GM10266 (cell line): Measurements from ENCODE around the gene WDFY2.
"Not testable (repeated sequence)": the region's sequence is repeated elsewhere in the genome, so short reads cannot be mapped to it uniquely, and the experiment has no call there.

Experiments
- DNase-seq: peaks from one replicate; pipeline ENCODE4 v3.0.0; 2012; ENCODE audit errors: extremely low spot score
- CTCF ChIP-seq: IDR thresholded peaks from 2 replicates; pipeline ENCODE4 v1.5.1; 2012; ENCODE audit warnings: mild to moderate bottlenecking, low read depth; ENCODE audit not compliant: control insufficient read depth, insufficient read depth; ENCODE audit errors: missing control alignments

Gene WDFY2

GRCh38 chr13:51590971-51591627 lies 6.8 kb downstream of the WDFY2 start:
- TF ChIP-seq CTCF = no peak
- DNase-seq = no peak

- DNase-seq = not testable (repeated sequence)
Measured at GRCh38 chr13:51591938-51592337, 7.7 kb downstream of the WDFY2 start.

- no peak for DNase-seq
- TF ChIP-seq CTCF = no peak
Measured at GRCh38 chr13:51594432-51594831, 10.2 kb downstream of the WDFY2 start.

- DNase-seq = no peak
Measured at GRCh38 chr13:51595416-51595815, 11.2 kb downstream of the WDFY2 start.

DNA sequence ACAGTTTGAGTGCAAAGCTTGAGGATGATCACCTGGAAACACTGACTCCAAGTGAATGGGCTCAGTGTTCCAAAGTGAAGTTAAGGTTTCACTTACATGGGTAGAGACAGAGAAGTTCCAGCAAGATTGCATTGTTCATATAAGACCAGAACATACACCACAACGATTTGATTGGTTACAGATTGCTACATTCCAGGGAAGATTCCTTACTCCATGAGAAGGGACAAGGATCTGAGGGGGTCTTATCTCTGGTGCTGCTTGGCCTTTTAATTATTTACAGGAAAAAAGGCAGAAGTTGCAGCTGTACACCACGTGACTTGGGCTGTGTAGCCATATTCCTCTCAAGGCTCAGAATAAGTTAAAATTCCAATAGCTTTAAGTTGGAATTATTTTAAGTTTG lies 12.3 kb downstream of the WDFY2 start:
- no peak for DNase-seq
- no peak for TF ChIP-seq CTCF

More at GRCh38 chr13:51595416-51595815, 11.2 kb downstream of the WDFY2 start:
- TF ChIP-seq CTCF = no peak

GRCh38 chr13:51599444-51600176 lies 15.3 kb downstream of the WDFY2 start:
- no peak for TF ChIP-seq CTCF
- no peak for DNase-seq

GRCh38 chr13:51600703-51601102 lies 16.4 kb downstream of the WDFY2 start:
- no peak for TF ChIP-seq CTCF
- DNase-seq = no peak
